Activated CD4-positive, alpha-beta T cell treated with anti-CD3 and anti-CD28 coated beads, Interleukin-2, amount 50 U/mL, for 4 hours (primary cell): ENCODE data around the gene PPP6R2.

Experiments
- DNase-seq, 2 experiments: peaks; one replicate each; pipeline ENCODE4 v3.0.0-alpha.2; 2020

The PPP6R2 gene

DNA sequence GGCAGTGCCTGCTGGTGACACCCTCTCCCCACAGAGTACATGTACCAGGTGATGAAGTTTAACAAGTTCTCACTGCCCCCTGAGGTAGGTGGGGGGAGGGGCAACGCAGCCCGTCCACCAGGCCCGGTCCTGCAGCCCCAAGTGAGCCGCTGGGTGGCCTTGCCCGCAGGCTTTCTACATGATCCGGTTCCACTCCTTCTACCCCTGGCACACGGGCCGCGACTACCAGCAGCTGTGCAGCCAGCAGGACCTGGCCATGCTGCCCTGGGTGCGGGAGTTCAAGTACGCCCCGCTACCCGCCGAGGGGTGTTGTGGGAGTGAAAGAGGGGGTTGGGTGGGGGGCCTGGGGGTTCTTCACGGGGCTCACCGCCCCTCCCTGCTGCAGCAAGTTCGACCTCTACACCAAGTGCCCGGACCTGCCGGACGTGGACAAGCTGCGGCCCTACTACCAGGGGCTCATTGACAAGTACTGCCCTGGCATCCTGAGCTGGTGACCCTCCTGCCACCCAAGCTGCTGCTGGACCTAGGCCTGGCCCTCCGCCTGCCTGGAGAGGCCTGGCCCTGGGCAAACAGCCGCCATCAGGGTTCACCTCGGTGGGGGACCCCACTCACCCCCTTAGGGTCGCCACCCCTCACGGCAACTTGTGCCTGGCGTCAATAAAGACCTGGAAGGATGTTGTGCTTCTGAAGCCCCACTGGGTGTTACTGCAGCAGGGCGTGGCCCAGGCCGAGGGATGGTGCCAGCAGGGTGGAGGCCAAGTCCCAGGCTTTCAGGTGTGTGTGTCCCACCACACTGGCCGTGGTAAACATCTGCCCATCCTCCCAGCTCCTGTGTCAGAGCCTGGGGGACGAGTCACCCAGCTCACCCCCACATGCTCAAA lies 146.5 kb downstream of the PPP6R2 start:
- no peak for DNase-seq

DNA sequence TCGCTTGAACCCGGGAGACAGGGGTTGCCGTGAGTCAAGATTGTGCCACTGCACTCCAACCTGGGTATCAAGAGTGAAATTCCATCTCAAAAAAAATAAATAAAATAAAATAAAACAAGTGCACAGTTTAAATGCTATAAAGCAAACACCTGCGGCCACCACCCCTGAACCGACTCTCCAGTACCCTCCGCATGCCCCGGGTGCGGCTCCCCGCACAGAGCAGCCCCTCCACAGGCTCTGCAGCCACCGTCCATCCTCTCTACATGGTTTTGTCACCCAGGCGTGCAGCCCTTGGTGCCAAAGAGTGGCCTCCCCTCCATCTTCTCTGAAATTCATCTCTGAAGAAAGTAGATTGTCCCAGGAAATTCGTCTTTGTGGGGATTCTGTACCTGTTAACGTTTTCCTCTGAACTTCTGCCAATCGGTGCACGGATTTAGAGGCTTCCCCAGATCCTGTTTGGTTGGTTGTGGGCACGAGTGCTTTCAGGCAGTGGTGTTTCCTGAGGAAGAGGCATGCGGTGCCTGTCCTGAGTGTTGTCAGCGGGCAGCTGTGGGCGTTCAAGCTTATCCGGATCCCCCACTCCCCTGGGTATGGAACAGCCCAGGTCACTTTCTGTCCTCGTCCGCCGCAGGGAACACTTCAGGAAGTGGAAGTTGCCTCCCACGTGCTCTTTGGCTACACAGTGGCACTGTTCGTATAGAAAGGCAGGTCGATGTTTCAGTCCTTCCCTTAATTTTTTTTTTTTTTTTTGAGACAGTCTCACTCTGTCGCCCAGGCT lies 147.6 kb downstream of the PPP6R2 start:
- no peak for DNase-seq
